Uterus (tissue), 4 donors: ENCODE results near the gene BCL11B. TPM values are rescaled to one million over a fixed set of nuclear protein-coding genes. Genes with fewer than 3 reads are reported as not detected.

Experiments
- DNase-seq, 2 donors: peaks; one replicate each; pipeline ENCODE4 v3.0.0-alpha.2; 2019 to 2020
- H3K27ac ChIP-seq, 2 donors: fragments of 200-600 bp; sonication (generic); 1 replicate in 1 of 2; 2 replicates in 1 of 2; pipeline ENCODE4 v1.5.1; 2016 to 2018
- H3K27me3 ChIP-seq, 2 donors: fragments of 200-600 bp; sonication (generic); one replicate each; pipeline ENCODE4 v1.5.1; 2018 to 2019; ENCODE audit warnings: control low read depth in 1 of 2
- H3K36me3 ChIP-seq, 2 donors: fragments of 200-600 bp; sonication (generic); one replicate each; pipeline ENCODE4 v1.5.1; 2019; ENCODE audit warnings: control low read depth in 1 of 2
- H3K4me1 ChIP-seq, 2 donors: fragments of 200-600 bp; sonication (generic); one replicate each; pipeline ENCODE4 v1.5.1; 2018 to 2019; ENCODE audit warnings: control low read depth in 1 of 2
- H3K4me3 ChIP-seq, 2 donors: fragments of 200-600 bp; sonication (generic); 1 replicate in 1 of 2; 2 replicates in 1 of 2; pipeline ENCODE4 v1.5.1; 2018 to 2019; ENCODE audit warnings: mild to moderate bottlenecking in 1 of 2
- H3K9me3 ChIP-seq, 2 donors: fragments of 200-600 bp; sonication (generic); one replicate each; pipeline ENCODE4 v1.5.1; 2019; ENCODE audit warnings: control low read depth in 1 of 2
- CTCF ChIP-seq, 4 experiments: fragments of 200-600 bp in 2 of 4; fragments of 450-650 bp in 2 of 4; sonication (generic) in 2 of 4; IDR thresholded peaks; one replicate each; pipeline ENCODE4 v1.5.1; 2016 to 2019; ENCODE audit warnings: antibody characterized with exemption in 4 of 4, mild to moderate bottlenecking in 2 of 4, moderate library complexity in 1 of 4
- POLR2A ChIP-seq, 2 donors: fragments of 450-650 bp; IDR thresholded peaks; one replicate each; pipeline ENCODE4 v1.6.1; 2016; ENCODE audit warnings: antibody characterized with exemption in 2 of 2, mild to moderate bottlenecking in 1 of 2, moderate library complexity in 1 of 2
- intact Hi-C: fragments of 100-400 bp; cut with DNase I; formaldehyde crosslinking; loops from one replicate; pipeline ENCODE4 v1.15.1; 2023; ENCODE audit warnings: low total_unique reads
- total RNA-seq, 4 donors: library from RNA; depleted of rRNA in 3 of 4; stranded (reverse); fragments of >200 nt in 3 of 4; gene quantifications; one replicate each; pipeline versions ENCODE4 v1.1.0 to v1.2.4, GENCODE V29; 2014 to 2023
- donor health status: DM: yes; HTN: yes; CAD: no.

The BCL11B gene
- total RNA-seq, 4 donors from 2014 or later: 0.29 to 0.55 (median 0.46) TPM; not detected in 1

- H3K4me1 ChIP-seq: no peaks in the 10 kb centered on the region
- intact Hi-C loops: no loop called here
- no peak for DNase-seq
- H3K27me3 ChIP-seq: peaks cover 0 to 8% of the 10 kb centered on the region in 2 donors
- H3K9me3 ChIP-seq: no peaks in the 10 kb centered on the region
- TF ChIP-seq POLR2A (IDR thresholded peaks at IDR 0.05) (no peak), CTCF (IDR thresholded peaks at IDR 0.05) (no peak)
- no peak overlapping the region for H3K27ac ChIP-seq
- no peak overlapping the region for H3K4me3 ChIP-seq
- no peaks in the 10 kb centered on the region for H3K36me3 ChIP-seq
Observed at GRCh38 chr14:99173506-99173905, 98.5 kb downstream of the BCL11B start.

- no peak for TF ChIP-seq POLR2A (IDR thresholded peaks at IDR 0.05)
- Histone ChIP-seq H3K4me1 (no peaks in the 10 kb centered on the region), H3K4me3 (no peak overlapping the region), H3K27me3 (peaks cover 0 to 8% of the 10 kb centered on the region in 2 donors), H3K27ac (no peak overlapping the region), H3K36me3 (no peaks in the 10 kb centered on the region), H3K9me3 (no peaks in the 10 kb centered on the region)
- intact Hi-C loops: no loop called here
- no peak for DNase-seq
Observed at GRCh38 chr14:99173086-99173485, 98.9 kb downstream of the BCL11B start.

- TF ChIP-seq CTCF (IDR thresholded peaks at IDR 0.05) (no peak), POLR2A (IDR thresholded peaks at IDR 0.05) (no peak)
- no peaks in the 10 kb centered on the region for H3K36me3 ChIP-seq
- DNase-seq: no peak
- no peaks in the 10 kb centered on the region for H3K9me3 ChIP-seq
- intact Hi-C loops: no loop called here
- peaks cover 0 to 8% of the 10 kb centered on the region in 2 donors for H3K27me3 ChIP-seq
- no peaks in the 10 kb centered on the region for H3K4me1 ChIP-seq
- no peak overlapping the region for H3K4me3 ChIP-seq
- no peak overlapping the region for H3K27ac ChIP-seq
Observed at GRCh38 chr14:99171396-99171795, 100.6 kb downstream of the BCL11B start.

GRCh38 chr14:99169776-99170356 is 102.1 kb downstream of the BCL11B start:
- Histone ChIP-seq H3K4me1 (no peaks in the 10 kb centered on the region), H3K27me3 (peaks cover 0 to 8% of the 10 kb centered on the region in 2 donors), H3K36me3 (no peaks in the 10 kb centered on the region), H3K9me3 (no peaks in the 10 kb centered on the region), H3K27ac (no peak overlapping the region), H3K4me3 (no peak overlapping the region)
- DNase-seq: no peak
- no peak for TF ChIP-seq POLR2A (IDR thresholded peaks at IDR 0.05)
- TF ChIP-seq CTCF (IDR thresholded peaks at IDR 0.05): no peak
- intact Hi-C loops: no loop called here

GRCh38 chr14:99168330-99168729 is 103.7 kb downstream of the BCL11B start:
- Histone ChIP-seq H3K9me3 (no peaks in the 10 kb centered on the region), H3K36me3 (no peaks in the 10 kb centered on the region), H3K4me3 (no peak overlapping the region), H3K4me1 (no peaks in the 10 kb centered on the region), H3K27ac (no peak overlapping the region), H3K27me3 (peaks cover 0 to 8% of the 10 kb centered on the region in 2 donors)
- TF ChIP-seq POLR2A (IDR thresholded peaks at IDR 0.05) (no peak), CTCF (IDR thresholded peaks at IDR 0.05) (no peak)
- DNase-seq: no peak
- intact Hi-C loops: no loop called here

- H3K27ac ChIP-seq: no peak overlapping the region
- H3K27me3 ChIP-seq: no peaks in the 10 kb centered on the region
- TF ChIP-seq CTCF (IDR thresholded peaks at IDR 0.05): no peak
- TF ChIP-seq POLR2A (IDR thresholded peaks at IDR 0.05): no peak
- no peak overlapping the region for H3K4me3 ChIP-seq
- H3K36me3 ChIP-seq: no peaks in the 10 kb centered on the region
- intact Hi-C loops: no loop called here
- no peak for DNase-seq
- H3K9me3 ChIP-seq: no peaks in the 10 kb centered on the region
- H3K4me1 ChIP-seq: no peaks in the 10 kb centered on the region
Observed at GRCh38 chr14:99166506-99166905, 105.5 kb downstream of the BCL11B start.
